NAMALWA (cell line): ENCODE measurements around the gene RMI2.
A peak's percentile ranks its signal among the peaks of the same experiment; 100 is the strongest.

Experiments used
- DNase-seq: peaks from one replicate; pipeline ENCODE4 v3.0.0-alpha.2; 2015; ENCODE audit warnings: low spot score

The RMI2 gene

DNA sequence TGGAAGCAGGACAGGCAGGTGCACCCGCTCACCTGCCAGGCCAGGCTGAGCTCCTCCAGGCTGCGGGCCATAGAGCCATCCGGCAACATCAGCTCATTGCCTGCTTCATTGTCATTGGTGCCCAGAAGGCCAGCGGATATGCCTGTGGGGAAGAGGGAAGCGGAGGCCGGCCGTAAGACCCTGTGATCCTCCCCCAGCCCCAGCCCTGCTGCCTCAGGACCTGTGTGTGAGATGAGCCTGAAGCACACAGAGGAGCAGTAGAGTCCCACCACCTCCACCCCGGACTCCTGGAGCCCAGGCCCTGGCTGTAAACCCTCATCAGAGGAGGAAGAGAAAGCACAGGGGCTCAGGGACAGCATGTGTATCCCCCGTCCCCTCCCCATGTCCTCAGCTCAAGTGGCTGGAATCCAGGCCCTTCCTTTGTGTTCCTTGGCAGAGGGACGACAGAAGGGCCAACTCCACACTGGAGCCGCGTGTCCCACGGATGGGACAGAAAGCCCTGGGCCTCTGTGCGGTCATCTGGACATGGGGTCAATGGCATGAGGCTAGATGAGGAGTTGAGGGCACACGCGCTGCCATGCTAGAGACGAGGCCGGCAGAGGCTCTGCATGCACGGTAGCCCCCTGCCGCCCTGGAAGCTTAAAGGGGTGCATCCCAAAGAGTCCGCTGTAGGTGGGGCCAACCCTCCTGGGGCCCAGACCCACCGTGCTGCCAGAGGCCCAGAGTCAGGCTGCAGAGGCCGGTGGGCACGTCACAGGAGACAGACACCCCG lies 39.1 kb downstream of the RMI2 start:
- no peak for DNase-seq

- no peak for DNase-seq
Observed at GRCh38 chr16:11384956-11385586, 39.8 kb downstream of the RMI2 start.

- no peak for DNase-seq
Observed at GRCh38 chr16:11386054-11386680, 40.9 kb downstream of the RMI2 start.

DNA sequence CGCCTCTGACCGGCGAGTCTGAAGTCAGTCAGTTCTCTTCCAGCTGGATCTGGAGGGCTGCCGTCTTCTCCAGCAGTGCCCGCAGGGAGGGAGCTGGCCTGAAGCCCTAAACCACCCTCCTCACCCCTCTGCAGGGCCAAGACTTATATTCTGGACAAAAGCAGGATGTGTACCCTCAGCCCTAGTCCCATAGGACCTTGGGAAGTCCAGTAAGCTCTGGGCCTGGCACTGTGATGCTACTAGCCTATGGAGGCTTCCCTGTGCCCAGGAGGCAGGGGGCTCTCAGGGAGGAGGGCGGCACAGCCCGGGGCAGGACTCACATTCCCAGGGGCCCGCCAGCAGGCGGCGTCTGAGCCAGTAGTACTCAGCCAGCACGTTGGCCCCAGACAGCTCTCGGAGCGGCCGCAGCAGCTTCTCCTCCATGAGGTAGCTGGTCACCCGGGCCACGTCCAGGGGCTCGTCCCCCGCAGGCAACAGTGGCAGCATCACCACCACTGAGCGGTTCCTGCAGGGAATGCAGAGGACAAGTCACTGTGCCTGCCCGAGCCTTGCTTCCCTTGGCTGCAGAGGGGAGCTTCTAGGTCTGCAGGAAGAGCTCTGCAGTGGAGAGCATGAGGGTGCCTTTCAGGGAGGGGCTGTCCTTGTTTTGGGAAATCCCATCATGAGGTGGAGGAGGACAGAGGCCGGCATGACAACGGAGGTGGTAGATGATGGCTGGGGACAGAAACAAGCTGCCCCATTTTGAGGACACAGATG lies 41.7 kb downstream of the RMI2 start:
- DNase-seq = peak; percentile 48

DNA sequence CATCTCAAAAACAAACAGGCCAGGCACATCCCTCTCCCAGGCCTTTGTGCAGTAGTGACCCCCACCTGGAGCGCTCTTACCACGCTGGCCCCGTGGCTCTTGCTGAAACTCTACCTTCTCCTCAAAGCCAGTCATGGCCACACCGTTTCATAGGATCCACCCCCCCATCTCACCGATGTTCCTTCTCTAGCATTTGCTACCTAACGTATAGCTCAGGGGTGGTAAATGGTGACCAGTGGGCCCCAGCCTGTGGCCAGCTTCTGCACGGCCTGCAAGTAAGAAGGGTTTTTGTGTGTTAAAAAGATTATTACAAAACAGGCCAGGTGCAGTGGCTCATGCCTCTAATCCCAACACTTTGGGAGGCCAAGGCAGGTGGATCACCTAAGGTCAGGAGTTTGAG lies 43.8 kb downstream of the RMI2 start:
- no peak for DNase-seq

DNA sequence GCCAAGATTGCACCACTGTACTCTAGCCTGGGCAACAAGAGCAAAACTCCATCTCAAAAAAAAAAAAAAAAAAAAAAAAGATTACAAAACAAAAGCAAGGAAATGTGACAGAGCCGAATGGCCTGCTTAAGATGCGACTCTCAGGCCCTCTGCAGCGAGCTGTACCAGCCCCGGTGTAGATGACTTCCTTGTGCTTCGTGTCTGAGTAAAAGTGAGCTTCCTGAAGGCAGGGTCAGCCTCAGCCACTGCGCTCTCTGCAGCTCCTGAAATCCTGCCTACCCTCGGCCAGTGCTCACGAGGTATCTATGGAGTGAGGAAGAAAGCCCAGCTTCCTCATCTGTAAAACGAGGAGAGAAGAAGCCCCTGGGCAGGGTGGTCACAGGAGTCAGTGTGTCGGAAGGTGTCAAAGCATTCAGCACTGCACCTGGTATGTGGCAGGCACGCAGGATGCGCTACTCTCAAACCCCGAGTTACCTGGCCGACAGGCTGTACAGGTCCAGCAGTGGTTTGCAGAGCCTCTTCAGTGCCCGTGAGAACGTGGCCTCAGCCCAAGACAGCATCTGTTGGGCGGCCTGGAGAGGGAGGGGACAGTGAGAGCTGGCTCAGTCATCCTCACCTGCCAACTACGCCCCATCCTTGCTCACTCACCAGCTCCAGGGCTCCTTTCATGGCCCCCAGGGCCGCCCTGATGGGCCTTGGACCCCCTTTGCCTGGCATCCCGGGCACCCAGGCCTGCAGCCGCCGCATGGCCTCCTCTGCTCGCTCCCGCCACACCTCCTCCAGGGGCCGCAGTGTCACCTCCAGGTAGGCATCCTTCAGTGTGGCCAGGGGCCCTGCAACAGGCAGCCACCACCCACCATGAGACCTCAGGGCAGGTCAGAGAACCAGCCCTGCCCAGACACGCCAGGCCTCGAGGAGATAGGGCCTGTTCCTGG lies 44.6 kb downstream of the RMI2 start:
- no peak for DNase-seq

GRCh38 chr16:11390573-11391495 lies 45.6 kb downstream of the RMI2 start:
- DNase-seq = no peak

- DNase-seq = no peak
Observed at GRCh38 chr16:11391576-11391975, 46.3 kb downstream of the RMI2 start.

GRCh38 chr16:11392041-11392581 lies 46.9 kb downstream of the RMI2 start:
- no peak for DNase-seq

DNA sequence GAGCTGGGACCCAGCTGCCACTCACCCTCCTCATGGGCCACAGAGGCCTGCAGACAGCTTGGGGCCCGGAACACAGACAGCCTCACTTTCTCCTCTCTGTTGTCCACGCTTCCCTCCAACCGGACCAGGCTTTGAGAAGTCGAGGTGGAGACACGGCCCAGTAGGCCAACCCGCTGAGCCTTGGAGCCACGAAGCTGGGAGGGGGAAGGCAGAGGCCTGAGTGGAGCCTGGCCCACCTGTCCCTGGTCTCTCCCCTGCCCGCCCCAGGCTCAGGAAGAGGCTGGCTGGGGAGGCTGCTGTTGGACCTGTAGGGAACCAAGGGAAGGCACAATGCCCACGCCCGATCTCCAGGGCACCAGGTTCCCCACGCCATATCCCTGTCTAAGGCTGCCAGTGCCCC lies 48.1 kb downstream of the RMI2 start:
- no peak for DNase-seq

DNA sequence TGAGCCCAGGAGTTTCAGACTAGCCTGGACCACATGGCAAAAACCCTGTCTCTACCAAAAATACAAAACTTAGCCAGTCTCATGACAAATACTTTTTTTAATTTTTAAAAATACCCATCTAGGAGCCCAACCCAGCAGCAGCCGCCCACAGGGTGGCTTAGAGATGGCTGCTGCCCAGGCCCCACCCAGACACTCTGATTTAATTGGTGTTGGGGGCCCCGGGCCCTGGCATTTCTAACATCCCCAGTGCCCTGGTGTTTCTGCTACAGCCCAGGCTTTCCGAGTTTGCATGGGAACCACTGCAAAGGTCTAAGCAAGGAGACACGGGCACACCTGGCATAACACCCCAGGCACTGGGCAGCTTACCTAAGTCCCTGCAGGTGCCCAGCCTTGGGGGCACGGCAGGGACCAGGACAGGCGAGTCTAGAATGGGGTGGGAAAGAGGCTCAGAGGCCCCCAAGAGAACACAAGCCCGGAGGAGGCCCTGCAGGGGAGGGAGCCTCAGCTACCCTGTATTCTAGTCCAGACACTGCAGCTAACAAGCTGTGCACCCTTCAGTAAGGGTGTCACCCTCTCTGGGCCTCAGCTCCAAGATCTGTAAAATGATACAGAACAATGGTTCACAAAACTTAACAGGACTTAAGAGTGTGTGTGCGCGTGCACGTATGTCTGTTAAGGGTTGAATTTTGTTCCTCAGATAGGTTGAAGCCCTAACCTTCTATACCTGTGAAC lies 48.8 kb downstream of the RMI2 start:
- no peak for DNase-seq

- no peak for DNase-seq
Observed at GRCh38 chr16:11394593-11394960, 49.3 kb downstream of the RMI2 start.

GRCh38 chr16:11395008-11395948 lies 50.0 kb downstream of the RMI2 start:
- no peak for DNase-seq

DNA sequence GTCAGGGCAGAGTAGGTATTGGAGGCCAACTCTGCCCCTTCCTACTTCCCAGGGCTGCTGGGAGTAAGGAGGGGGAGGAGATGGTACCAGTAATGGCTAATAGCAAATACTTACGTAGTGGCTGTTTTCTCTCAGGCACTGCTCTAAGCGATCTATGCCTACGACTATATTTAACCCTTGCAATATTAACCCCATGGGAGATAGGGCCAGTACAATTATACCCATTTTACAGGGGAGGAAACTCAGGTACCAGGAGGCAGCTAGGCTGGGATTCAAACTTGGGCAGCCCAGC lies 50.6 kb downstream of the RMI2 start:
- DNase-seq = no peak

DNA sequence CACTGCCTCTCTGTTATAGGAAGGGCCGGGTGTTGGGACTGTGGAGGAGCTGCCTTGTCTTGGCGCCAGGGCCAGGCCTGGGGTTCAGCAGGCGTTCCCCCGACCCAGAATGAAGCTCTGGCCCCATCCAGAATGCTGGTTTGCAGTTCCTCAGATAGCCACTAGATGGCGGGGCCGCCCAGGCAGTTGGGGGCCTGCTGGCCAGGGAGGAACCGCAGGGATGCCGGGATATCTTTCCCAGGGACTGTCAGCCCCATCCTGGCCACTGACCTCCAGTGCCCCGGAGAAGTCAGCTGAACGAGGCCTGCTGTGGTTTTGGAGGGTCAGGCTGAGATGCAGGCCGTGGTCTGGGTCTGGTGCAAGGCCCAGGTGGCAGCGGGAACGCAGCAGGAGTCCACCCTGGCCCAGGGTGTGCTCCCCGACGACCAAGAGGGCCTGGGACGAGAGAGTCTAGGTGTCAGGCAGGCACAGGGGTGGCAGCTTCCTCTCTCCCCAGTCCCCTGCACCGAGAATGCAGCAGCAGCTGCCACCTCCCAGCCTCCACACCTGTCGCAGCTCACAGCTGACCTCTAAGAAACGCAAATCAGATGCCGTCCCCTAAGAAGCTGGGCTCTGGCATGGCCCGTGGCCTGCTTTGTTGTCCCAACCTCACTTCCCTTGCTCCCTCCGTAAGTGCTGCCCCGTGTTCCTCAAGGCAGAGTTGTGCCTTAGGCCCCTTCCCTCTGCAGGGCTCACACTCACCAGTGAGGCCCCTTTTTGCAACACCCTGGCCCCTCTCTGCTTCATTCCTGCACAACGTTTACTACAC lies 51.2 kb downstream of the RMI2 start:
- peak; percentile 73 for DNase-seq

DNA sequence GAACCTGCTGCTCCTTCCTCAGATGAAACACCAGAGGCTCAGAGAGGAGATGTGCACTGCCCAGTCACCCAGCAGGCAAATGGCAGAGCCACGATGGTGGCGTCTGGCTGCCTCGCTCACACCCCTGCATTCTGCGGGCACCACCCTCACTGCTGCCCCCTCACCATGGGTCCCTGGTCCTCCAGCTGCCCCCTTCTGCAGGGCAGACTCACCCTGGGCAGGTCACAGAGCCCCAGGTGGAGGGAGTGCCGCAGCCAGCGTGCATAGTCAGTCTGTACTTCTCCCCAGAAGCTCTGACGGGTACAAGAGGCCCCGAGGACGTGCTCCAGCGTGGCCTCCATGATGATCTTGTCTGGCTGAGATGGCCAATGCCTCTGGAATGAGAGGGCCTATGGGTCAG lies 52.9 kb downstream of the RMI2 start:
- DNase-seq = no peak

DNA sequence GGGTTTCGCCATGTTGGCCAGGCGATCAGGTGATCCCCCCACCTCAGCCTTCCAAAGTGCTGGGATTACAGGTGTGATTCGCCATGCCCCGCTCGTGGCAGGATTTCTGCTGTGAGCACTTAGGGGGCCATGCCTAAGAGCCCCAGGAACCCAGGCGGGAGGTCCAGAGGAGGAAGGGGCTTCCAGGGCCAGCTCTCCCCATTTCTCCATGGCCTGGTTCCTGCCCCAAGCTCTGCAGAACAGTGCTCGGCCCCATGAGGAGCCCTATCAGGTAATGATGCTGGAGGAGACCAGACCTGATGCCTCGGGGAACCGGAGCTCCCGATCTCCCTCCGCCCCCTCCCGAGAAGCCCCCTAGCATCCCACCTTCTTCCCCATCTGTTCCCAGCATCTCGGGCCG lies 53.6 kb downstream of the RMI2 start:
- no peak for DNase-seq
